Subcutaneous adipose tissue (tissue), 4 donors: Measurements from ENCODE around the gene COL9A2. TPM values are rescaled to one million over a fixed set of nuclear protein-coding genes. Genes with fewer than 3 reads are reported as not detected.

Experiments used
- total RNA-seq, 4 donors: library from RNA; depleted of rRNA; stranded (reverse); fragments of >200 nt; gene quantifications; one replicate each; pipeline ENCODE4 v1.1.0, GENCODE V29; 2016
- TF ChIP-seq, protein P1 (sequence below): fragments of 450-650 bp; IDR thresholded peaks from one replicate; pipeline ENCODE4 v1.5.1; 2016; ENCODE audit warnings: low read depth, mild to moderate bottlenecking, control low read depth, antibody characterized with exemption, moderate library complexity

The COL9A2 gene
- total RNA-seq, 4 donors from 2014 or later: 0.65 to 7.8 (median 4.1) TPM

DNA sequence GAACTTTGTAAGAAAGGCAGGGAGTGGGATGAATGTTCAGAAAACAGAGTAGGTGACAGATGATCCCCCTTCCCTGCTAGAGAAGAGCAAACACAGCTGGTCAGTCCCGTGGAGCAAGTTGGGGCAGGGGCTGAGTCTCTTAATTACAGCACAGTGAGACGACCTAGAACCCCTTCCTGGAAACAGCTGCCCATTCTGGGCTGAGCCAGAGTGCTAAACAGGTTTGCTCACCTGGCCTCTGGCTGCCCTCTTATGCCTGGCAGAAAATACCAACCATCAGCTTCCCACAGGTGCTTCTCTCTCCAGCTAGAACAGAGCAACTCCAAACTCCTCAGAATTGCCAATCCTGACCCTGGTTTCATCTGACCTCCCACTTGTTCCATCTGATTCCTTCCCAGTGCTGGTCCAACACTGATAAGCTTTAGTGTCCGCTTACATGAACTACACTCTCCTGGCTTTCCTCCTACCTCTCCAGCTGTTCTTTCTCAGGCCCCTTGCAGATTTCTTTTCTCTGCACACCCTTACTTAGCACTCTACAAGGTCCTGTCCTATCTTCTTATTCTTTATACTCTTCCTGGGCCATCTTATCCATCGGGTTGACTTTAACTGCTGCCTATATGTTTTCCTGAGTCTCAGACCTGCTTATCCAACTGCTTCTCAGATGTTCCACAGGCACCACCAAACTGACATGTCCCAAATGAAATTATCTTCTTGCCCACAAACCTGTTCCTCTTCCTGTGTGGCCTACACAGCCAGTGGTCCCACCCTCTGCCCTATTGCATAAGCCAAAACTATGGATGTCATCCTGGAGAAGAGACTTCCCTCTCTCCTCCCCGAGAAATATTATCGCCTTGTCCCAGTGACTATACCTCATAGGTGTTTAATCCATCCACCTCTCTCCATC, 22.6 kb upstream of the COL9A2 start:
- TF ChIP-seq, protein P1, sequence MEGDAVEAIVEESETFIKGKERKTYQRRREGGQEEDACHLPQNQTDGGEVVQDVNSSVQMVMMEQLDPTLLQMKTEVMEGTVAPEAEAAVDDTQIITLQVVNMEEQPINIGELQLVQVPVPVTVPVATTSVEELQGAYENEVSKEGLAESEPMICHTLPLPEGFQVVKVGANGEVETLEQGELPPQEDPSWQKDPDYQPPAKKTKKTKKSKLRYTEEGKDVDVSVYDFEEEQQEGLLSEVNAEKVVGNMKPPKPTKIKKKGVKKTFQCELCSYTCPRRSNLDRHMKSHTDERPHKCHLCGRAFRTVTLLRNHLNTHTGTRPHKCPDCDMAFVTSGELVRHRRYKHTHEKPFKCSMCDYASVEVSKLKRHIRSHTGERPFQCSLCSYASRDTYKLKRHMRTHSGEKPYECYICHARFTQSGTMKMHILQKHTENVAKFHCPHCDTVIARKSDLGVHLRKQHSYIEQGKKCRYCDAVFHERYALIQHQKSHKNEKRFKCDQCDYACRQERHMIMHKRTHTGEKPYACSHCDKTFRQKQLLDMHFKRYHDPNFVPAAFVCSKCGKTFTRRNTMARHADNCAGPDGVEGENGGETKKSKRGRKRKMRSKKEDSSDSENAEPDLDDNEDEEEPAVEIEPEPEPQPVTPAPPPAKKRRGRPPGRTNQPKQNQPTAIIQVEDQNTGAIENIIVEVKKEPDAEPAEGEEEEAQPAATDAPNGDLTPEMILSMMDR: no peak

DNA sequence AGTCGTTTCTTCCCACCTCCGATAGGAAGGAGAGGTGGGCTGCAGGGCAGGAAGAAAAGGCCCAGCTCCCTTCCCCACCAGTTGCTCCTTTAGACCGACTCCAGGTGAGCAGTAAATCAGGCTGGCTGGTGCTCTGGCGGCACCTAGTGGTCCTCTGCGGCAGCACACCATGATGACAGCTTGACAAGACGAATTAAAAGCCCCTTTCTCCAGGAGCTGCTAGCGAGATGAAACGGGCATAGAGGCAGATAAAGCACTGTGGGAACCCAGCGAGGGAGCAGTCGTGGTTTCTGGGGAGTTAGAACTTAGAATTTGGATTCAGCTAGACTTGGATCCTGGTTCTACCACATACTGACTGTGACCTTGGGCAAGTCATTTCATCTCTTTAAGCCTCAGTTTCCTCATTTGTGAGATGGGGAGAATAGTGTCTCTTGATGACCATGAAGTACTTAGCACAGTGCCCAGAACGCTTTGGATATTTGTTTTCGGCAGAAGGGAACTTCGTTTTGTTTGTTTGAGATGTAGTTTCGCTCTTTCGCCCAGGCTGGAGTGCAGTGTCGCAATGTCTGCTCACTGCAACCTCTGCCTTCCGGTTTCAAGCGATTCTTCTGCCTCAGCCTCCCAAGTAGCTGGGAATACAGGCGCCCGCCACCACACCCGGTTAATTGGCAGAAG, 21.8 kb upstream of the COL9A2 start:
- TF ChIP-seq, protein P1: no peak

DNA sequence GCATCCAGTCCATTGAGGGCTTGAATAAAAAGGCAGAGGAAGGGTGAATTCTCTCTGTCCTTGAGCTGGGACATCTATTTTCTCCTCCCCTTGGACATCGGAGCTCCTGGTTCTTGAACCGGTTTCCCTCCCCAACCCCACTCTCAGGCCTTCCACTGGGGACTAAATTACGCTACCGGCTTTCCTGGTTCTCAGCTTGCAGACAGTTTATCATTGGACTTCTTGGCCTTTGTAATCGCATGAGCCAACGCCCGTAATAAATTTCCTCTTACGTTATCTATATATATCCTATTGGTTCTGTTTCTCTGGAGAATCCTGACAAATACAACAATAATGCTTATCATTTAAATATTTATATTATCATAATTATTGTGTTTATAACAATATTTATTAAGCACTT, 20.4 kb upstream of the COL9A2 start:
- TF ChIP-seq, protein P1: no peak

- TF ChIP-seq, protein P1: no peak
Observed at GRCh38 chr1:40332695-40333094, 15.6 kb upstream of the COL9A2 start.

- TF ChIP-seq, protein P1: no peak
Observed at GRCh38 chr1:40318970-40319621, 2.0 kb upstream of the COL9A2 start.

DNA sequence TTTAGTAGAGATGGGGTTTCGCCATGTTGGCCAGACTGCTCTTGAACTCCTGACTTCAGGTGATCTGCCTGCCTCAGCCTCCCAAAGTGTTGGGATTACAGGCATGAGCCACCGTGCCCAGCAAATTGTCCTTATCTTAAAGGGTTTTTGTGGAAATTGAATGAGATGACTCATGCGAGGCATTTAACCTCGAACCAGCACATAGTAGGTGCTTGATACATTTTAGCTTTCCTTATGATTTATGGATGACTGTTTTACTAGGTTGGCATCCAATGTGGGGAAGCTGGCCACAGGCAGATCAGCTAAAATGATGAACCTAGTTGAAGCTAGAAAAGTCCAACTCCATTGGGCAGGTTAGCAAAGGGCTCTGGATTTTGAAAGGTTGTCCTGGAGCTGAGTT, 1.4 kb upstream of the COL9A2 start:
- TF ChIP-seq, protein P1: no peak

DNA sequence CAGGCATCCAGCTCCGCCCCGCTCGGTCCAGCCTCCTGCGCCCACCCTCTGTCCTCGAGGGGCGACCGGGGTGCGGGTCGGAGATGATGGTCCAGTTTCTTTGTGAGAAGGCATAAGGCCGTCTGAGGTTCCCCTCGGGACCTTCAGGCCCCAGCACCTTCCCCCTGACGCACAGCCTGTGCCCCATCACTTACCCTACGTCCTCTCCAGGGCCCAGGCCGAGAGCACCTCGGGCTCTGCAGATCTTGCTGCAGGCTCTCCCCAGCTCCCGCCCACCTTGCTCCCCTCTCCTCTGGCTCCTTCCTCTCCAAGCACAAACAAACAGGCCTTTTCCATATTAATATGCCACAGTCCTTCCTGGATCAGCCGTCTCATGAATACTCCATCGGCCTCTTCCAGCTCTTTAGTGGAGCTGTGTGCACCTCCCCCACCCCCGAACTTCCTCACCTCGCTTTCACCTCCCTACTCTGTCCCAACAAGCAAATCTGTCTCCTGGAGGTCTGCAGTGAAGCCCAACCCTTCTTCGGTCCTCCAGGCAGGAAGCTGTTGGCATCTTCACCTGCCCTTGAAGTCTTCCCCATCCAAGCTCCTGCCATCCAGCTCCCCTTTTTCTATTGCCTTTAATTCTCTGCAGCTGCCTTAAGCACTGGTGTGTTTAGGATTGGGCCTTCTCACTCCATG, 448 bp upstream of the COL9A2 start:
- TF ChIP-seq, protein P1: no peak
